Neural crest cell (in vitro differentiated cells): ENCODE data around the gene NPR3. TPM values are rescaled to one million over a fixed set of nuclear protein-coding genes. Genes with fewer than 3 reads are reported as not detected.

ENCODE experiments used
- DNase-seq: peaks from one replicate; pipeline ENCODE4 v3.0.0; 2021; ENCODE audit warnings: low read depth, mixed read lengths, low spot score
- H3K27ac Mint-ChIP-seq: one replicate; pipeline ENCODE4 v1.8.0; 2021; ENCODE audit warnings: mild to moderate bottlenecking, mixed read lengths; ENCODE audit not compliant: unreplicated experiment
- H3K27me3 Mint-ChIP-seq: 2 replicates; pipeline ENCODE4 v1.8.0; 2021; ENCODE audit warnings: low read depth, mild to moderate bottlenecking, mixed read lengths
- H3K36me3 Mint-ChIP-seq: 2 replicates; pipeline ENCODE4 v1.8.0; 2021; ENCODE audit warnings: low read depth, mild to moderate bottlenecking, mixed read lengths
- H3K4me1 Mint-ChIP-seq: 2 replicates; pipeline ENCODE4 v1.8.0; 2021; ENCODE audit warnings: mixed read lengths
- H3K4me3 Mint-ChIP-seq: one replicate; pipeline ENCODE4 v1.8.0; 2021; ENCODE audit warnings: mild to moderate bottlenecking, mixed read lengths
- H3K9me3 Mint-ChIP-seq: 2 replicates; pipeline ENCODE4 v1.8.0; 2021; ENCODE audit warnings: mixed read lengths
- CTCF ChIP-seq: fragments of 200-600 bp; sonication (generic); conservative IDR thresholded peaks from 2 replicates; pipeline ENCODE4 v1.5.0; 2021; ENCODE audit warnings: antibody characterized with exemption, mild to moderate bottlenecking
- long read RNA-seq: library from polyadenylated mRNA; unstranded; transcript quantifications from one replicate; pipeline ENCODE4 v2.0.0, GENCODE V29; 2020
- total RNA-seq: library from RNA; stranded (reverse); gene quantifications from 2 replicates; pipeline ENCODE4 v1.2.1, GENCODE V29; 2021

Gene NPR3
- total RNA-seq: 6.8 and 8.5 TPM in 2 replicates
- long read RNA-seq, full-length matches to known transcripts: 3 of 6 reads
- long read RNA-seq, partial matches to known transcripts: 0 of 6 reads
- long read RNA-seq, other reads (novel, unspliced or antisense): 3 of 6 reads

DNA sequence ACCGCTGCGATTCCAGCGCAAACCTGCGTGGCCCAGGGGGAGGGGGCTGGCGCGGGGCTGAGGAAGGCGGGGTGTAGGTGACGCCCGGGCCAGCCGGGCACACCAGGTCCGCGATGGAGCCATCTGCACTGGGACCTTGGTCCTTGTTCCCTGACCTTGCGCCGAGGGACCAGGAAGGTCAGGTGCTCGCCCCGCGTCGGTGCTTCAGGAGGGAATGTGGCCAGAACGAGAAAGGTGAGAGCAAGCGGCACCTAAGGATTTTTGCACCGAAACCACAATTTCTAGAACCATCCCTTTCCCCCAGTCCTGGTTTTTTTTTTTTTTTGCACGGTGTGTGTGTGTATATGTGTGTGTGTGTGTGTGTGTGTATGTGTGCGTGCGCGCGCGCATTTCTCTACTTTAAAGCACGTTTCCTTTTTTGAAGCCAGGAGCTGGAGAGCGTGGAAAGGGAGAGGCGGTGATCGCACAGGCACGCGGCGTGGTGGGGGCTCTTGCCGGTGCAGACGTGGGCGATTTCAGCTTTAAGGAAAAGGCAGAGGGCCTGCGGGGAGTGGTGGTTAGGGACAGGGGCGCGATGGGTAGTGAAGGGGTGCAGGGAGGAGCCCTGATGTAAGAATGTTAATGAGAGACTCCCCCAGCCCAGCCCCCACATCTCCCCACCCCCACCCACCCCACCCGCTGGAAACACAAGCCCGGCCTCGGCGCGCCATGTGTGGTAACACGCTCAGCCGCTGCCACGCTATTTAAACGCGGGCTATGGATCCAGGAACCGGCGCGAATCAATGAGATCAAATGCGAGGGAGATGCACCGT lies at the start of gene NPR3:
Gene NPR3, plus strand, starts transcription at position 772 of the 812 bp plus-strand sequence. CDS start 456 bp downstream, outside the sequence.
- peak; percentile 12 for DNase-seq
- peaks cover 34% of the 10 kb centered on the region for H3K4me1 Mint-ChIP-seq
- H3K36me3 Mint-ChIP-seq: peaks cover 2% of the 10 kb centered on the region
- H3K4me3 Mint-ChIP-seq: peak within 1 kb of the TSS; percentile 88
- peaks cover 82% of the 10 kb centered on the region for H3K27me3 Mint-ChIP-seq
- TF ChIP-seq CTCF: no peak
- H3K9me3 Mint-ChIP-seq: no peaks in the 10 kb centered on the region
- no peak within 1 kb of the TSS for H3K27ac Mint-ChIP-seq

DNA sequence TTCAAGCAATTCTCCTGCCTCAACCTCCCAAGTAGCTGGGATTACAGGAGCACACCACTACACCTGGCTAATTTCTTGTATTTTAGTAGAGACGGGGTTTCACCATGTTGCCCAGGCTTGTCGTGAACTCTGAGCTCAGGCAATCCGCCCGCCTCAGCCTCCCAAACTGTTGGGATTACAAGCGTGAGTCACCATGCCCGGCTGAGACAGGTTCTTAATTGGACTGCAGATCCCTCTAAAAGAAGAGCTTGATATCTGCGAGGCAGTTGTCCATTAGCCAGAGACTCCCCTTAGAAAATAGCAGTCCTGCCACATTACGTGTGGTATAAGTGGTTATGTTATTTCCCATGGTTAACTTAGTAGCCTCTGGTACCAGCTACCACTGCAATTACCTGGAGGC lies 46.6 kb upstream of the NPR3 start:
- Mint-ChIP-seq H3K27me3 (no peaks in the 10 kb centered on the region), H3K9me3 (peaks cover 6% of the 10 kb centered on the region), H3K4me3 (no peak overlapping the region), H3K36me3 (peaks cover 2% of the 10 kb centered on the region), H3K27ac (no peak overlapping the region), H3K4me1 (no peaks in the 10 kb centered on the region)
- no peak for DNase-seq
- no peak for TF ChIP-seq CTCF

DNA sequence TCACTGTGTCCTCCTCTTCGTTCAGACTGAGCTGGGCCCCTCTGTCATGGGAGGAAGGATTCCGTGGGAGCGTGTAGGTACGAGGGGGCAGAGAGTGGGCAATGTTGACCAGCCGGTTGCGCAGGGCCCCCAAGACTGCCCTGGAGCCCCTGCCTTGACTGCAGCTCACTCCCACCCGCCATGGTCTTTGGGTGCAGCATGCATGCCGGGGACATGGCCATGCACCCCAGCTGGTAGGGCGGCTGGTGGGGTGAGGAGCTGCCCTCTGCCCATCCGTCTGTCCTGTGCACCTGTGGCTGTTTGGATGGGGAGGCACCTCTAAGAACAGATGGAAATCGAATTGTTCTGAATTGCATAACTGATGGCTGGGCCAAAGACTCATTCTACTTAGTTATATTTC lies 42.6 kb upstream of the NPR3 start:
- H3K4me1 Mint-ChIP-seq: no peaks in the 10 kb centered on the region
- H3K27me3 Mint-ChIP-seq: no peaks in the 10 kb centered on the region

DNA sequence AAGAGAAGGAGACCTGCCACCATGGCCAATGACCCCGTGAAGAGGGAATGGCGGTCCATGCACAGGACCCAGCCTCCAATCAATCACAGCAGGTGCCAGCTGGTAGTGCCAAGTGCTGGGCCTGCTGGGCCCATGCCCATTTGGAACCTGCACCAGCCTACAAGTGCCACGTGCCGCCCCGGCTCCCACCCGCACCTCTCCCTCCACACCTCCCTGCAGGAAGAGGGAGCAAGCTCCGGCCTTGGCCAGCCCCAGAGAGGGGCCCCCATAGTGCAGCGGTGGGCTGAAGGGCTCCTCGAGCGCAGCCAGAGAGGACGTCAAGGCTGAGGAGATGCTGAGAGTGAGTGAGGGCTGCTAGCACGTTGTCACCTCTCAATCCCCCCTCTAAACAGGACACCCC lies 37.8 kb upstream of the NPR3 start:
- H3K36me3 Mint-ChIP-seq: peaks cover under 1% of the 10 kb centered on the region
- no peaks in the 10 kb centered on the region for H3K27me3 Mint-ChIP-seq
- H3K4me3 Mint-ChIP-seq: no peak overlapping the region
- DNase-seq: no peak
- peaks cover 18% of the 10 kb centered on the region for H3K9me3 Mint-ChIP-seq
- no peak overlapping the region for H3K27ac Mint-ChIP-seq
- no peak for TF ChIP-seq CTCF
- H3K4me1 Mint-ChIP-seq: no peaks in the 10 kb centered on the region

More for the DNA sequence above, 42.6 kb upstream of the NPR3 start:
- H3K9me3 Mint-ChIP-seq: peaks cover 9% of the 10 kb centered on the region
- H3K4me3 Mint-ChIP-seq: no peak overlapping the region
- H3K27ac Mint-ChIP-seq: no peak overlapping the region
- TF ChIP-seq CTCF: no peak
- no peak for DNase-seq
- peaks cover 2% of the 10 kb centered on the region for H3K36me3 Mint-ChIP-seq

- Mint-ChIP-seq H3K27ac (no peak overlapping the region), H3K4me3 (no peak overlapping the region), H3K36me3 (no peaks in the 10 kb centered on the region), H3K9me3 (peaks cover 9% of the 10 kb centered on the region), H3K4me1 (no peaks in the 10 kb centered on the region), H3K27me3 (no peaks in the 10 kb centered on the region)
- DNase-seq: no peak
- TF ChIP-seq CTCF: no peak
Measured at GRCh38 chr5:32677023-32677422, 34.1 kb upstream of the NPR3 start.
